MCF 10A (cell line): ENCODE measurements around the gene TUBGCP6. TPM values are rescaled to one million over a fixed set of nuclear protein-coding genes. Genes with fewer than 3 reads are reported as not detected.

Source experiments
- BruUV-seq: library from RNA; stranded (reverse); fragments of 400-500 nt; replicated peaks from 2 replicates; lab custom pipeline; 2021; lab: Mats Ljungman, UMichigan
- CTCF ChIA-PET: fragments of 300-600 bp; sonication (Branson Sonifier 250); formaldehyde crosslinking; extraction: SDS; loops from one replicate; lab custom pipeline; 2021; ENCODE audit warnings: antibody characterized with exemption, inconsistent platforms; lab: Yijun Ruan, JAX
- POLR2A ChIA-PET: fragments of 300-600, 350-650 bp; sonication (Branson Sonifier 250); formaldehyde crosslinking; extraction: SDS; loops from one replicate; lab custom pipeline; 2020; ENCODE audit warnings: antibody characterized with exemption, inconsistent platforms; lab: Yijun Ruan, JAX
- DNase-seq: peaks from one replicate; pipeline ENCODE4 v3.0.0-alpha.2; 2018; ENCODE audit not compliant: unreplicated experiment
- H3K27ac Mint-ChIP-seq: one replicate; pipeline ENCODE4 v1.8.0; 2022; ENCODE audit warnings: mild to moderate bottlenecking, low read depth, mixed read lengths; ENCODE audit not compliant: unreplicated experiment
- H3K27me3 Mint-ChIP-seq: one replicate; pipeline ENCODE4 v1.8.0; 2022; ENCODE audit warnings: mixed read lengths; ENCODE audit not compliant: insufficient read depth, unreplicated experiment
- H3K36me3 Mint-ChIP-seq: one replicate; pipeline ENCODE4 v1.8.0; 2022; ENCODE audit warnings: mild to moderate bottlenecking, moderate library complexity, mixed read lengths; ENCODE audit not compliant: insufficient read depth, unreplicated experiment
- H3K4me1 Mint-ChIP-seq: one replicate; pipeline ENCODE4 v1.8.0; 2022; ENCODE audit warnings: mixed read lengths; ENCODE audit not compliant: insufficient read depth, unreplicated experiment
- H3K4me3 Mint-ChIP-seq: one replicate; pipeline ENCODE4 v1.8.0; 2022; ENCODE audit warnings: mild to moderate bottlenecking, moderate library complexity, mixed read lengths; ENCODE audit not compliant: unreplicated experiment
- H3K9me3 Mint-ChIP-seq: one replicate; pipeline ENCODE4 v1.8.0; 2022; ENCODE audit warnings: mixed read lengths; ENCODE audit not compliant: unreplicated experiment
- CTCF ChIP-seq: fragments of 200-600 bp; IDR thresholded peaks from one replicate; pipeline ENCODE4 v1.8.0; 2022; ENCODE audit warnings: antibody characterized with exemption, mild to moderate bottlenecking; ENCODE audit not compliant: unreplicated experiment
- intact Hi-C: fragments of 100-400 bp; cut with micrococcal nuclease; formaldehyde crosslinking; loops from 2 replicates; pipeline ENCODE4 v1.14.1; 2022
- total RNA-seq: library from RNA; stranded (reverse); gene quantifications from 2 replicates; pipeline ENCODE4 v1.2.3, GENCODE V29; 2022

Gene TUBGCP6
- total RNA-seq, 1 experiment from 2014 or later, result 27.9 TPM

GRCh38 chr22:50232481-50233151, 12.2 kb downstream of the TUBGCP6 start:
- H3K36me3 Mint-ChIP-seq, result peaks cover 39% of the 10 kb centered on the region
- H3K4me3 Mint-ChIP-seq, result no peak overlapping the region
- no peaks in the 10 kb centered on the region for H3K9me3 Mint-ChIP-seq
- no TSS peak for BruUV-seq
- no peak overlapping the region for H3K27ac Mint-ChIP-seq
- POLR2A ChIA-PET, result no interaction called here
- intact Hi-C loops, result no loop called here
- H3K27me3 Mint-ChIP-seq, result no peaks in the 10 kb centered on the region
- CTCF ChIA-PET, result interaction anchor here (0.7 to 1.5 kb wide), 5 partner anchors 8 to 109 kb away, joined by 3 to 5 read pairs (median 3); no protein-coding TSS in a partner anchor
- H3K4me1 Mint-ChIP-seq, result no peaks in the 10 kb centered on the region
- TF ChIP-seq CTCF, result no peak
- no peak for DNase-seq

GRCh38 chr22:50229370-50229769, 15.5 kb downstream of the TUBGCP6 start:
- intact Hi-C loops, result no loop called here
- no peak for TF ChIP-seq CTCF
- no peak for DNase-seq
- H3K4me1 Mint-ChIP-seq, result no peaks in the 10 kb centered on the region
- peaks cover 44% of the 10 kb centered on the region for H3K36me3 Mint-ChIP-seq
- no TSS peak for BruUV-seq
- no peaks in the 10 kb centered on the region for H3K27me3 Mint-ChIP-seq
- no peak overlapping the region for H3K4me3 Mint-ChIP-seq
- CTCF ChIA-PET, result no interaction called here
- POLR2A ChIA-PET, result no interaction called here
- H3K9me3 Mint-ChIP-seq, result no peaks in the 10 kb centered on the region
- no peak overlapping the region for H3K27ac Mint-ChIP-seq

- BruUV-seq, result no TSS peak
- Mint-ChIP-seq H3K27ac (no peak overlapping the region), H3K36me3 (peaks cover 50% of the 10 kb centered on the region), H3K4me1 (no peaks in the 10 kb centered on the region), H3K4me3 (no peak overlapping the region), H3K27me3 (no peaks in the 10 kb centered on the region), H3K9me3 (no peaks in the 10 kb centered on the region)
- ChIA-PET POLR2A (no interaction called here), CTCF (interaction anchor here (1.0 to 1.1 kb wide), 2 partner anchors 74 to 113 kb away, joined by 3 read pairs; no protein-coding TSS in a partner anchor)
- DNase-seq, result no peak
- intact Hi-C loops, result no loop called here
- TF ChIP-seq CTCF, result no peak
Observed at GRCh38 chr22:50228366-50228765, 16.5 kb downstream of the TUBGCP6 start.

GRCh38 chr22:50227579-50228215, 17.1 kb downstream of the TUBGCP6 start:
- Mint-ChIP-seq H3K9me3 (no peaks in the 10 kb centered on the region), H3K4me3 (no peak overlapping the region), H3K36me3 (peaks cover 55% of the 10 kb centered on the region), H3K27ac (no peak overlapping the region), H3K27me3 (no peaks in the 10 kb centered on the region), H3K4me1 (no peaks in the 10 kb centered on the region)
- POLR2A ChIA-PET, result no interaction called here
- BruUV-seq, result no TSS peak
- intact Hi-C loops, result no loop called here
- DNase-seq, result no peak
- TF ChIP-seq CTCF, result no peak
- CTCF ChIA-PET, result interaction anchor here (0.6 to 1.1 kb wide), 4 partner anchors 21 to 114 kb away, joined by 3 read pairs; no protein-coding TSS in a partner anchor
